SK-N-SH treated with all-trans-retinoic acid at 6 μM for 48 hours (cell line): Measurements from ENCODE around the gene IL17B.

Experiments used
- ATAC-seq: fragments of 200-7000 bp; cut with Tn5 transposase; 3 replicates; pipeline ENCODE4 v1.9.1; 2020; ENCODE audit warnings: mild to moderate bottlenecking, moderate library complexity
- BACH2 ChIP-seq: fragments of 250-450 bp; sonication (Bioruptor Pico); IDR thresholded peaks from 2 replicates; pipeline ENCODE4 v1.9.0; 2021; ENCODE audit warnings: mild to moderate bottlenecking, borderline replicate concordance
- GLIS3 ChIP-seq: fragments of 250-450 bp; sonication (Bioruptor Pico); IDR thresholded peaks from 2 replicates; pipeline ENCODE4 v1.5.0; 2020; ENCODE audit warnings: mild to moderate bottlenecking, moderate library complexity
- OSR1 ChIP-seq: fragments of 250-450 bp; sonication (Bioruptor Pico); IDR thresholded peaks from 2 replicates; pipeline ENCODE4 v1.8.0; 2022; ENCODE audit warnings: moderate library complexity, mild to moderate bottlenecking, inconsistent platforms
- PPARA ChIP-seq: fragments of 250-450 bp; sonication (Bioruptor Pico); IDR thresholded peaks from 2 replicates; pipeline ENCODE4 v1.5.0; 2020; ENCODE audit warnings: mild to moderate bottlenecking, borderline replicate concordance
- RARB ChIP-seq: fragments of 250-450 bp; sonication (Bioruptor Pico); IDR thresholded peaks from 2 replicates; pipeline ENCODE4 v1.8.0; 2021; ENCODE audit warnings: mild to moderate bottlenecking, moderate library complexity
- SNAI2 ChIP-seq: fragments of 250-450 bp; sonication (Bioruptor Pico); IDR thresholded peaks from 2 replicates; pipeline ENCODE4 v1.5.0; 2020; ENCODE audit warnings: mild to moderate bottlenecking, moderate library complexity
- TCF4 ChIP-seq: fragments of 250-450 bp; sonication (Bioruptor Pico); IDR thresholded peaks from 2 replicates; pipeline ENCODE4 v1.8.0; 2021; ENCODE audit warnings: mild to moderate bottlenecking, moderate library complexity, borderline replicate concordance
- TOX ChIP-seq: fragments of 250-450 bp; sonication (Bioruptor Pico); IDR thresholded peaks from 2 replicates; pipeline ENCODE4 v1.8.0; 2021; ENCODE audit warnings: mild to moderate bottlenecking, moderate library complexity, borderline replicate concordance
- ZC3H10 ChIP-seq: fragments of 250-450 bp; sonication (Bioruptor Pico); IDR thresholded peaks from 2 replicates; pipeline ENCODE4 v1.5.1; 2021; ENCODE audit warnings: mild to moderate bottlenecking, moderate library complexity
- ZFP30 ChIP-seq: fragments of 450-650 bp; formaldehyde crosslinking; IDR thresholded peaks from 2 replicates; pipeline ENCODE4 v1.5.0; 2022; ENCODE audit warnings: mild to moderate bottlenecking, moderate library complexity
- ZNF565 ChIP-seq: fragments of 450-650 bp; formaldehyde crosslinking; conservative IDR thresholded peaks from 2 replicates; pipeline ENCODE4 v1.5.0; 2020; ENCODE audit warnings: low read depth, mild to moderate bottlenecking, moderate library complexity
- ZNF70 ChIP-seq: fragments of 450-650 bp; formaldehyde crosslinking; IDR thresholded peaks from 2 replicates; pipeline ENCODE4 v1.5.0; 2020; ENCODE audit warnings: mild to moderate bottlenecking, moderate library complexity
- TF ChIP-seq, protein P1 (sequence below): fragments of 250-450 bp; sonication (Bioruptor Pico); IDR thresholded peaks from 2 replicates; pipeline ENCODE4 v1.8.0; 2021; ENCODE audit warnings: low read depth, mild to moderate bottlenecking, moderate library complexity, borderline replicate concordance
- TF ChIP-seq, protein P2 (sequence below): fragments of 250-450 bp; sonication (Bioruptor Pico); IDR thresholded peaks from 2 replicates; pipeline ENCODE4 v1.5.0; 2020; ENCODE audit warnings: mild to moderate bottlenecking, moderate library complexity
- TF ChIP-seq, protein P3 (sequence below): fragments of 250-450 bp; sonication (Bioruptor Pico); IDR thresholded peaks from 2 replicates; pipeline ENCODE4 v1.8.0; 2020; ENCODE audit warnings: mild to moderate bottlenecking, moderate library complexity, borderline replicate concordance
- TF ChIP-seq, protein P4 (sequence below): fragments of 250-450 bp; sonication (Bioruptor Pico); IDR thresholded peaks from 2 replicates; pipeline ENCODE4 v1.5.1; 2020; ENCODE audit warnings: low read depth, mild to moderate bottlenecking, moderate library complexity
- TF ChIP-seq, protein P5 (sequence below): fragments of 250-450 bp; sonication (Bioruptor Pico); IDR thresholded peaks from 2 replicates; pipeline ENCODE4 v1.5.1; 2021; ENCODE audit warnings: mild to moderate bottlenecking, moderate library complexity

Gene IL17B

DNA sequence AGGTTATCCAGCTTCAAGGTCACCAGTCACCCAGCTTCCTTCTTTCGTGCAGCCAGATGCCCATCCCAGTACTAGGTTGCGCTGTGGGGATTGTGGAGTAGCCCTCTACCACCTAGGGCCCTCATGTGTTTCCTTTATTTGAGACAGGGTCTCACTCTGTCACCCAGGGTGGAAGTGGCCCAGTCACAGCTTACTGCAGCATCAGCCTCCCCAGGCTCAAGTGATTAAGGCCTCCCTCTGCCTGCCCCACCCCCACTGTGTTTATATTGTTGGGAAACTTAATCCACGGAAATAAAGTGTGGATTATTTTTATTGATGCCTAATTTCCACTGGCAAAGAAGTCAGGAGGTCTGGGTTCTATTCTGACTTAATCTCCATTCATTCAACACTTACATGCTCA is 4.3 kb downstream of the IL17B start (continued):
- TF ChIP-seq, protein P1, sequence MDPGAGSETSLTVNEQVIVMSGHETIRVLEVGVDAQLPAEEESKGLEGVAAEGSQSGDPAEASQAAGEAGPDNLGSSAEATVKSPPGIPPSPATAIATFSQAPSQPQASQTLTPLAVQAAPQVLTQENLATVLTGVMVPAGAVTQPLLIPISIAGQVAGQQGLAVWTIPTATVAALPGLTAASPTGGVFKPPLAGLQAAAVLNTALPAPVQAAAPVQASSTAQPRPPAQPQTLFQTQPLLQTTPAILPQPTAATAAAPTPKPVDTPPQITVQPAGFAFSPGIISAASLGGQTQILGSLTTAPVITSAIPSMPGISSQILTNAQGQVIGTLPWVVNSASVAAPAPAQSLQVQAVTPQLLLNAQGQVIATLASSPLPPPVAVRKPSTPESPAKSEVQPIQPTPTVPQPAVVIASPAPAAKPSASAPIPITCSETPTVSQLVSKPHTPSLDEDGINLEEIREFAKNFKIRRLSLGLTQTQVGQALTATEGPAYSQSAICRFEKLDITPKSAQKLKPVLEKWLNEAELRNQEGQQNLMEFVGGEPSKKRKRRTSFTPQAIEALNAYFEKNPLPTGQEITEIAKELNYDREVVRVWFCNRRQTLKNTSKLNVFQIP (CRISPR knock-in tag) = no peak
- TF ChIP-seq SNAI2 (CRISPR knock-in tag) = no peak

DNA sequence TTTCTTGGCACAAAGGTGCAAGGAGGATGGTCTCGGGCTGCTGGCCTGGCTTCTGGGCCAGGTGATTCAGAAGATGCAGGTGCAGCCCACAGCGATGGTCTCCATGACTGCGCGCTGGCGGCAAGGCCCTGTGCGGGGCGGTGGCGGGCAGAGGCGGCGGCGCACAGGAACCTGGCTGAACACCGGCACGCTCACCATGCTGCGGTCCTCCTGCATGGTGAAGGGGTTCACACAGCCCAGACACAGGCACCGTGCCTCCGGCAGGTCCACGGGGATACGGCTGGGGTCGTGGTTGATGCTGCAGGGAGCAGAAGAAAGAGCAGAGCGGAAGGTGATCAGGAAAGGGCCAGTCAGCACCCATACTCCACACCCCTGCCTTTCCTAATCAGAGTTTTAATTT is 4.8 kb downstream of the IL17B start:
- no peak for ATAC-seq
- TF ChIP-seq TCF4 = no peak
- TF ChIP-seq ZNF565 (CRISPR knock-in tag) = no peak
- TF ChIP-seq ZFP30 (CRISPR knock-in tag) = no peak
- TF ChIP-seq, protein P2, sequence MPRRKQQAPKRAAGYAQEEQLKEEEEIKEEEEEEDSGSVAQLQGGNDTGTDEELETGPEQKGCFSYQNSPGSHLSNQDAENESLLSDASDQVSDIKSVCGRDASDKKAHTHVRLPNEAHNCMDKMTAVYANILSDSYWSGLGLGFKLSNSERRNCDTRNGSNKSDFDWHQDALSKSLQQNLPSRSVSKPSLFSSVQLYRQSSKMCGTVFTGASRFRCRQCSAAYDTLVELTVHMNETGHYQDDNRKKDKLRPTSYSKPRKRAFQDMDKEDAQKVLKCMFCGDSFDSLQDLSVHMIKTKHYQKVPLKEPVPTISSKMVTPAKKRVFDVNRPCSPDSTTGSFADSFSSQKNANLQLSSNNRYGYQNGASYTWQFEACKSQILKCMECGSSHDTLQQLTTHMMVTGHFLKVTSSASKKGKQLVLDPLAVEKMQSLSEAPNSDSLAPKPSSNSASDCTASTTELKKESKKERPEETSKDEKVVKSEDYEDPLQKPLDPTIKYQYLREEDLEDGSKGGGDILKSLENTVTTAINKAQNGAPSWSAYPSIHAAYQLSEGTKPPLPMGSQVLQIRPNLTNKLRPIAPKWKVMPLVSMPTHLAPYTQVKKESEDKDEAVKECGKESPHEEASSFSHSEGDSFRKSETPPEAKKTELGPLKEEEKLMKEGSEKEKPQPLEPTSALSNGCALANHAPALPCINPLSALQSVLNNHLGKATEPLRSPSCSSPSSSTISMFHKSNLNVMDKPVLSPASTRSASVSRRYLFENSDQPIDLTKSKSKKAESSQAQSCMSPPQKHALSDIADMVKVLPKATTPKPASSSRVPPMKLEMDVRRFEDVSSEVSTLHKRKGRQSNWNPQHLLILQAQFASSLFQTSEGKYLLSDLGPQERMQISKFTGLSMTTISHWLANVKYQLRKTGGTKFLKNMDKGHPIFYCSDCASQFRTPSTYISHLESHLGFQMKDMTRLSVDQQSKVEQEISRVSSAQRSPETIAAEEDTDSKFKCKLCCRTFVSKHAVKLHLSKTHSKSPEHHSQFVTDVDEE (CRISPR knock-in tag) = no peak
- no peak for TF ChIP-seq RARB (CRISPR knock-in tag)
- TF ChIP-seq, protein P1 (CRISPR knock-in tag) = no peak
- TF ChIP-seq GLIS3 (CRISPR knock-in tag) = no peak

DNA sequence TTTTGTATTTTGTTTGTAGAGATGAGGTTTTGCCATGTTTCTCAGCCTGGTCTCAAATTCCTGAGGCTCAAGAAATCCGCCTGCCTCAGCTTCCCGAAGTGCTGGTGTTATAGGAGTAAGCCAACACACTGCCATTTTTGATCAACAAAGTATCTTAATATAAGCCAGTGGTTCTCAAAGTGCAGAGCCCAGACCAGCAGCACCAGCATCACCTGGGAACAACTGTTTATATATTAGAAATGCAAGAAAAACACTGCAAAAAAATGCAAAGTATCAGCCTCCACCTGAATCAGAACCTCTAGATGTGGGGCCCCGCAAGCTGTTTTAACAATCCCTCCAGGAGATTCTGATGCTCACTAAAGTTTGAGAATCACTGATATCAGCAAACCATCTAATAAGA is 6.2 kb downstream of the IL17B start:
- TF ChIP-seq, protein P3, sequence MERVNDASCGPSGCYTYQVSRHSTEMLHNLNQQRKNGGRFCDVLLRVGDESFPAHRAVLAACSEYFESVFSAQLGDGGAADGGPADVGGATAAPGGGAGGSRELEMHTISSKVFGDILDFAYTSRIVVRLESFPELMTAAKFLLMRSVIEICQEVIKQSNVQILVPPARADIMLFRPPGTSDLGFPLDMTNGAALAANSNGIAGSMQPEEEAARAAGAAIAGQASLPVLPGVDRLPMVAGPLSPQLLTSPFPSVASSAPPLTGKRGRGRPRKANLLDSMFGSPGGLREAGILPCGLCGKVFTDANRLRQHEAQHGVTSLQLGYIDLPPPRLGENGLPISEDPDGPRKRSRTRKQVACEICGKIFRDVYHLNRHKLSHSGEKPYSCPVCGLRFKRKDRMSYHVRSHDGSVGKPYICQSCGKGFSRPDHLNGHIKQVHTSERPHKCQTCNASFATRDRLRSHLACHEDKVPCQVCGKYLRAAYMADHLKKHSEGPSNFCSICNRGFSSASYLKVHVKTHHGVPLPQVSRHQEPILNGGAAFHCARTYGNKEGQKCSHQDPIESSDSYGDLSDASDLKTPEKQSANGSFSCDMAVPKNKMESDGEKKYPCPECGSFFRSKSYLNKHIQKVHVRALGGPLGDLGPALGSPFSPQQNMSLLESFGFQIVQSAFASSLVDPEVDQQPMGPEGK (CRISPR knock-in tag) = no peak
- TF ChIP-seq ZNF70 (CRISPR knock-in tag) (no peak), OSR1 (CRISPR knock-in tag) (no peak), ZC3H10 (CRISPR knock-in tag) (no peak)
- TF ChIP-seq, protein P4, sequence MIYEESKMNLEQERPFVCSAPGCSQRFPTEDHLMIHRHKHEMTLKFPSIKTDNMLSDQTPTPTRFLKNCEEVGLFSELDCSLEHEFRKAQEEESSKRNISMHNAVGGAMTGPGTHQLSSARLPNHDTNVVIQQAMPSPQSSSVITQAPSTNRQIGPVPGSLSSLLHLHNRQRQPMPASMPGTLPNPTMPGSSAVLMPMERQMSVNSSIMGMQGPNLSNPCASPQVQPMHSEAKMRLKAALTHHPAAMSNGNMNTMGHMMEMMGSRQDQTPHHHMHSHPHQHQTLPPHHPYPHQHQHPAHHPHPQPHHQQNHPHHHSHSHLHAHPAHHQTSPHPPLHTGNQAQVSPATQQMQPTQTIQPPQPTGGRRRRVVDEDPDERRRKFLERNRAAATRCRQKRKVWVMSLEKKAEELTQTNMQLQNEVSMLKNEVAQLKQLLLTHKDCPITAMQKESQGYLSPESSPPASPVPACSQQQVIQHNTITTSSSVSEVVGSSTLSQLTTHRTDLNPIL (CRISPR knock-in tag) = no peak
- TF ChIP-seq, all 23 proteins: peak for 0
- ATAC-seq = no peak

DNA sequence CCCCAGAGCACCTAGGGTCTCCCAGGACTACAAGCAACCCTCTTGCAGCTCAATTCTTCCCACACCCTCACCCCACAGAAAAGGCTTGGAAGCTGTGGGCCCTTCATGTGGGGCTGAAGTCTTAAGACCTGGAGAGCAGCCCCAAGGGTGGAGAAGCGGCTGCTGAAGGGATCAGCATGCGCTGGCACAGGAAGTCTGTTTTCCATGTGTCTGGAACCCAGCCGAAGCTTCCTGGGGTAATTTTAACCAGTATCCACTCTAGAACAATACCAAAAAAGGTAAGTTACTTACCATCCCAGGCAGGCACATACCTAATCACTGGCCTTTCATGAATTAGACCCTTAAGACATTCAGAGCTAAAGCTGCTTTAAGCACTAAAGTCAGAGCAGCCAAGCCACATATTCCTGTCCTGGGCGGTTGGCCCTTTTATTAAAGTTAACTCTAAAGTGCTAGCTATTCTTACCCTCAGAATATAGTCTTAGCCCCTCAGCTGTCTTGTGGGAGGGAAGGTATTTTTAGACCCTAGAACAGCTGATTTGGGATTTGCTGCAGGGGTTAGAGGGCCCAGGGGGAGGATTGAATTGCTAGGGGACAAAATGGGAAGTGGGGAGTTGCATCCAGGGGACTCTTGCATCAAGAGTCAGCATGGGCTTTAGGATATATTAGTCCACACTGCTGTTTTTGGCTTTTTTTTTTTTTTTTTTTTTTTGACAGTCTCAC is 6.9 kb downstream of the IL17B start:
- TF ChIP-seq BACH2 (CRISPR knock-in tag) = no peak
- TF ChIP-seq, protein P5, sequence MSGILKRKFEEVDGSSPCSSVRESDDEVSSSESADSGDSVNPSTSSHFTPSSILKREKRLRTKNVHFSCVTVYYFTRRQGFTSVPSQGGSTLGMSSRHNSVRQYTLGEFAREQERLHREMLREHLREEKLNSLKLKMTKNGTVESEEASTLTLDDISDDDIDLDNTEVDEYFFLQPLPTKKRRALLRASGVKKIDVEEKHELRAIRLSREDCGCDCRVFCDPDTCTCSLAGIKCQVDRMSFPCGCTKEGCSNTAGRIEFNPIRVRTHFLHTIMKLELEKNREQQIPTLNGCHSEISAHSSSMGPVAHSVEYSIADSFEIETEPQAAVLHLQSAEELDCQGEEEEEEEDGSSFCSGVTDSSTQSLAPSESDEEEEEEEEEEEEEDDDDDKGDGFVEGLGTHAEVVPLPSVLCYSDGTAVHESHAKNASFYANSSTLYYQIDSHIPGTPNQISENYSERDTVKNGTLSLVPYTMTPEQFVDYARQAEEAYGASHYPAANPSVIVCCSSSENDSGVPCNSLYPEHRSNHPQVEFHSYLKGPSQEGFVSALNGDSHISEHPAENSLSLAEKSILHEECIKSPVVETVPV (CRISPR knock-in tag) = no peak
- no peak for TF ChIP-seq OSR1 (CRISPR knock-in tag)
- TF ChIP-seq PPARA (CRISPR knock-in tag) = no peak
- TF ChIP-seq ZFP30 (CRISPR knock-in tag) = no peak
- no peak for TF ChIP-seq TOX (CRISPR knock-in tag)
- TF ChIP-seq TCF4 = no peak
- TF ChIP-seq SNAI2 (CRISPR knock-in tag) = no peak
- TF ChIP-seq, all 23 proteins: peak for 0
- no peak for ATAC-seq
